Anterior cingulate cortex (tissue), 58 donors: ENCODE results near the gene EDIL3.
"Not testable (repeated sequence)": the region's sequence is repeated elsewhere in the genome, so short reads cannot be mapped to it uniquely, and the experiment has no call there.

Experiments
- DNase-seq, 58 donors: peaks; one replicate each; lab custom pipeline; 2025; lab: John Stamatoyannopoulos, UW

Gene EDIL3

GRCh38 chr5:84303315-84303714 lies 81.4 kb downstream of the EDIL3 start:
- DNase-seq: no peak

GRCh38 chr5:84301535-84301934 lies 83.1 kb downstream of the EDIL3 start:
- no peak for DNase-seq

DNA sequence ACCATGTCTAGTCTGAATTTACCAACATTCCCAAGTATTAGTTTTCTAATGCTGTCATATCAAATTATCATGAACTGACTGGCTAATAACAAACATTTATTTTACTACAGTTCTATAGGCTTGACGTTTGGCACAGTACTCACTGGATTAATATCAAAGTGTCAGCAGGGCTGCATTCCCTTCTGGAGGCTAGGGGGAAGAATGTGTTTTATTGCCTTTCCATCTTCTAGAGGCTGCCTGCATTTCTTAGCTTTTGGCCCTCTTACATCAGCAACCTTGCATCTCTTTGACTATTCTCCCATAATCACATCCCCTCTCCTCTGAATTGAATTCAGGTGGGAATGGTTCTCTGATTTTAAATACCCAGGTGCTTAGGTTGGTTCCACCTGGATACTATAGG lies 84.7 kb downstream of the EDIL3 start:
- DNase-seq: no peak

- no peak for DNase-seq
Observed at GRCh38 chr5:84298628-84299027, 86.1 kb downstream of the EDIL3 start.

- not testable (repeated sequence) for DNase-seq
Observed at GRCh38 chr5:84297641-84298040, 87.0 kb downstream of the EDIL3 start.

DNA sequence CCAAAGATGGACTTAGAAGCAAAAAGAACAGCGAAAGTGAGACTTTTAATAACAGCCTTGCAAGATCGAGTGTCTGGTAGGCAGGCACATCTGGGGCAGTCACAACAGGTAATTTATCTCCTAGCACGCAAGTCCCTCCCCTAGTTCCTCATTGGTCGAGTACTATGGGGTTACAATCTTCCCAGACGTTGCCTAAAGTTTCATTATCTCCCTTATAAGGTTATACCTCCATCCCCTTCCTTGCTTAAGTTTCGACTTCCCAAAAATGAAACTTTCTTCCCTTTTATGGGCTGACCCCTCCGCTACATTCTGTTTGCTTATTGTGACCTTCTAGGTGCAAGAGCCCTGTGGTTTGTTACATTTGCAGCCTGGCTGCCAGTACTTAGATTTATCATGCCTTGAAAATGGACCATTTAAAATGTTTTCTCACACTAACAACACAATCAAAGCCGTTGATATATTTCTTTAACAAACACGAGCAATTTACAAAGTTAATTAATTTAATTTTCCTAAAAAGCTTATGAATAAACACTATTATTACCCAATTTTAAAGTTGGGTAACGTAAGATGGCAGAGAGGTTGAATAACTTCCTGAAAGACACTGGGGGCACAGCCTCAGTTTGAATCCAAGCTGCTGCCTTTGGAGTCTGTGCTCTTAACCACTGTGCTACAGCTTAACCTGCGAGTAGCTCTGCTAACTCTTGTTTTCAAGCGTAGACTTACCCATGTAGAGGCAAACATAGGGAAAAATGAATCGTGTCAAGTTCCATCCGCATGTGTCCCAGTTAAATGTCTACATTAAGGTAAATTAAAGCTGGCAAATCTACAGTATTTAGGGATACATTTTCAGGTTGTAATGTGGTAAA lies 91.7 kb downstream of the EDIL3 start:
- DNase-seq: no peak

DNA sequence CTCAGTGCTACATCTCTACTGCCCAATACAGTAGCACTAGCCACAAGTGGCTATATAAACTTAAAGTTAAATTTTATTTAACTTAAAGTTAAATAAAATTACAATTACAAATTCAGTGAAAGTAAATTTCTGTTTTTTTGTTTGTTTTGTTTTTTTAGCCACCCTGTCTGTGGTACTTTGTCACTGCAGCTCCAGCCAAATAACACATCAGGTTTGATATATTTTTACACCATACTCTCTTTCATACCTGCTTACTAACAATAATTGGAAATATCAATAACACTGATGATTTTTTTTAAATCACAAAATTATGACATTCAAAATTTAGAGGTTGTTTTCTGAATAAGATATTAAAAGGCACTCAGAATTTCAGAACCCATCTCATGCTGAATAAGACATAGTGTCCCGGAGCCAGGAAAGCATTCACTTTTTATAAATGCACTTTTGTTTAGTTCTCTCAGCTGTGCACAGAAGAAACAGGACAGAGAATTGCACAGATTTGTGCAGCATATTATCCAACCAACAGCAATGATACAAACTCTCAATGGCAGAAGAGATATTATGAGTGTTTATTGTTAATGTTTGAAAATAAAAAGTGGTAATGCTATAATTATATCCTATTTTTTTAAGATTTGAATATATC lies 92.6 kb downstream of the EDIL3 start:
- peak in 6 of 58 donors; percentile 10 to 72 (median 26) for DNase-seq

DNA sequence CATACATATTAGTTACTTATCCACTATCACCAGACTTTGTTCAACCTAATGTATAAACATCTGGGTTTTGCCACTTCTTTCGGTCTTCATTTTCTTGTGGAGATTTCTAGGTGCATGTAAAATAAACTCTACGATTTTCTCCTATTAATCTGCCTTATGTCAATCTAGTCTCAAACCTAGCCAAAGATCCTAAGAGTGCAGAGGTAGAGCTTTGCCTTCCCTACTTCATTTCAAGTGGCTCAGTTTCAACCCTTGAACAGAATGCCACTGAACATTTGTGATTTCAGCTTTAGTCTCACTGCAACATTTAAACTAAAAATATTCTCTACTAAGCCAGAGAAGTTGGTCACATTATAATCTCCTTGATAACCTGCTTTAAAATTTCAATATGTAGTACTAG lies 94.0 kb downstream of the EDIL3 start:
- DNase-seq: no peak

DNA sequence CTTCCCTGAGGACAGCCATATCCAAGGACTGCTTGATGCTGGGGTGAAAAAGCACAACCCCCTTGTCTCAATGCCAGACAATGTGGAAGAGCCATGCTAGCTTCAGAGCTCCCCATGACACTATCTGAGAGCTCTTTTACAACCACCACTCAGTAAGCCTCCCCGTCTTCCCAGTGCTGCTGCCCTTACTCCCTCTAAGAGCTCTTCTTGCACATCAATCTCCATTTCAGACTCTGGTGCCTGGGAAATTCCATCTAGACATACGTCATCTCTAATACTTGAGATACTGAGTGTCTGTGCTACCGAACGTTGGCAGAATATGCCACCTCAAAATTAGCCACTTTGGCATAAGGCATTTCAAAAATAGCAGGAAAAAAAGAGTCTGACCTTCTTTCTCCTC lies 94.5 kb downstream of the EDIL3 start:
- peak in 3 of 58 donors; percentile 2 to 23 (median 16) for DNase-seq

- DNase-seq: no peak
Observed at GRCh38 chr5:84287951-84288350, 96.7 kb downstream of the EDIL3 start.

DNA sequence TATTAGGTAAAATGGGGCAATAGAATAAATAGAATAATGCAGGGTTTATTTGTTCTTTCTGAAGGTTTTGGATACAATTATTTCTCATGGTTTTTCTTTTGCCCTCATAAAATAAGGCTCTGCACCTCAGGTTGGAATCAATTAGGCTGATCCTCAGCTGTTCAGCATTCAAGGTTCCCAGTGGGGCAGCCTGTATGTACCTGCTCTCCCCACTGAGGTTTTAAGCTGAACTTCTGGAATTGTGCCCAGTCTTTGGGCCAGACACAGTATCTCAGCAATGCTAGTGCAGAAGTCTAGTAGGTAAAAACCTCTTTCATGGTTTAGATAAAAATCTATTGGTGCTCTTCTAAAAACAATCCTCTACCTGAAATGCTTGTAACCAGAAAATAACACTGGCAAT lies 98.0 kb downstream of the EDIL3 start:
- no peak for DNase-seq

DNA sequence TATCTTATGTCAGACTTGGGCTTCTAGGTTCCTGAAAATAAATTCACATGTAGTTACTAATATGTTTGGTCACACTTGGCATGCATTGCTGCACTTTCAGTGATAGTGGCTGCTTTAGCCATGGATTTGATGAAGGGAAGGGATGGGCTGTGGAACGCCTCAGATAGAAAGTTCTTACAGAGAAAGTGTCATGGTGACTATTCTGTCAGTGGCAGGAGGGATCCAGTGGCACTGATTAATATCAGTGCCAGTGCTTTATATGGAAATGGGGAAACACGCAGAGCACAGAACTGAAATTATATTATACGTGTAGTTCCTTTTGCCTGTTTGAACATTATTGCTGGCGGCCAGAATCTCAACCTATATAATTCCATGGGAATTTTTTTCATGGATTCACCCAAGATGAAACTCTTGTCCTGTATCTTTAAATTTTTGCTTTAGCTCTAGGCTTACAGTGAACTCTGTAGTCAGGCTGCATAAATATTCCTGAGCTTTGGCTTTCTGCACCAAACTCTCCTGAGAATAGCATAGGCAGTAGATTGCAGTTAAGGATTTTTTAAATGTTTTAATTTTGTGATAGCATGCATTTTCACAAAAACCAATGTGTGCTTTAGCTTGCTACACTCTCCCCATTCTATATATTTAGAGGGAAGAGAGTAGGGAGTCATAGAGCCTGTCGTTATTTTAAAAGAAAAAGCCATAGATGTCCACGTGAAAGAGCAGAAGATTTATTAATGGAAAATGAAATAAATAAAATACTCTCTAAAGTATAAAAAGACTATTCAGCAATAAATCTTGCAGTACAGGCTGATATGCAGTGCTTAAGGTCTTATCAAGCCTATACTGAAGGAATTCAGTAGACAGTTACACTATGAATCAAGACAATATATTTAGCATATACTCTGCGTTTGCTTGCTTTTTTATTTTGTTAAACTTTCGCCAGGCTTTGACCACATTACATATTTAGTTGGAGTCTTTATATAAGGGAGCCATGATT lies 98.7 kb downstream of the EDIL3 start:
- DNase-seq: peak in 1 of 58 donors; percentile 9

DNA sequence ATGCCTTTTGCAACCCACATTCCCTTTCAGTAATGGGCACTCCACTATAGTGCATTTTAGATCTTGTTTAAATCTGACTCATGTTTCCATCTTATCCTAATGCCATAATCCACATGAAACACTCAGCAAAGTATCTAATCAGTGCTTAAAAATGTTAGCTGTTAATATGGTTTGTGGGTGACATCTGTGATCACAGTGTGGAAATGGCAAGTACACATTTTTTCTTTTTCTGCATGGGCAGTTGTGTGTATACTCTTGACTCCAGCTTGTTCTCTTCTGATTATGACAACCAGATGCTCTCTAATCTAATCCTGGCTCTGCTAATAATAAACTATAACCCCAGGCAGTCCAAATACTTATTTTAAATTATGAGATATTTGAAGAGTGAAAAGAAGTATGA lies 103.3 kb downstream of the EDIL3 start:
- DNase-seq: no peak

GRCh38 chr5:84279234-84279633 lies 105.4 kb downstream of the EDIL3 start:
- DNase-seq: no peak

DNA sequence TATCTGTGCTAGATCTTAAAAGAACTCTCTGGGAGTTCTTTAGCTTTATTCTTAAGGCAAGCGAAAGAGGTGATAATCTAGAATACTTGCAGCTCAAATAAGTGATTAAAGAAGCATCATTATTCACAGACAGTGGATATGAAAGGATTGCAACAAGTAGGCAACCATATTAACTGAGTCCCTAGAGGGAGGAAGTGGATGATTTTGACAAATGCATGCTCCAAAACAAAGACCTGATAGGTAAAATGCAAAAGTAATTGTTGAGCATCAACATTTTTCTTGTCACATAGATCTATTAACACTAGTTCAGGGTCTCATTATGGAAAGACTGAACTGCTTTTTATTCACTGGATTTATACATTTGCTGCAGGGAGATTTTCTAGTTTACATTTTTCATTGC lies 109.1 kb downstream of the EDIL3 start:
- DNase-seq: no peak

DNA sequence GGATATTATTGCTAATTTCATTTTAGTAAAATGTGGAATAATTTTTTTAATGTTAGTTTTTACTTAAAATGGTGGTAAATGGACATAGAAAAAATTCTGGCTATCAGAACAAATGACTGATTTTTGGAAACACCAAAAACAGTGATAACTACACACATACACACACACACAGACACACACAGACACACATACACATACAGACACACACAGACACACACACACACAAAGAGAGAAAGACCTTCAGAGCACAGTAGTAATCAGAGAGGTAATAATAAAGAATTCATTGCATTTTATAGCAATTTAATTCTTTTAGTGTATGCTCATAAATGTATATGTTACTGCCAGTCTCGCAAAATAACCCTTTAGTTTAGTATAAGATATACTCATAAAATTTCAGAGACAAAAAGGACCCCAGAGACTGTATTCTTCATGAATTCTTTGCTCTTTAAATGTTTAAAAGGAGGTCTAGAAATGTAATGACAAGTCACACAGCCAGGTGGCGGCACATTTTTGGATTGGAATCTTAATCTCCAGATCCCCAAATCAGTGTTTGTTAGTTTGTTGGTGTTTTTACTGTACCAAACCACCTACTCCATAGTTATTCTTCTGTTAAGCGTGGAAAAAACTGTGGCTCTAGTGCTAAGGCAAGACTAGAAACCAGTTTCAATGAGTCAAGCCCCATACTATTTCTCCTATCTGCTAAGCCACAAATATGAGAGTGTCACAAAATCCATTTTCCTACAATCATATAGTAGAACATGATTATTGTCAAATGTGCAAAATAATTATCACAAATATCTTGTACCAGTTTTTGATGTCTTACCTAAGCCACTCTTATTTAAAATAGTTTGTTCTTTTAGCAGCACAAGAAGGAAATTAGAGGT lies 109.9 kb downstream of the EDIL3 start:
- DNase-seq: peak in 8 of 58 donors; percentile 7 to 38 (median 18)

DNA sequence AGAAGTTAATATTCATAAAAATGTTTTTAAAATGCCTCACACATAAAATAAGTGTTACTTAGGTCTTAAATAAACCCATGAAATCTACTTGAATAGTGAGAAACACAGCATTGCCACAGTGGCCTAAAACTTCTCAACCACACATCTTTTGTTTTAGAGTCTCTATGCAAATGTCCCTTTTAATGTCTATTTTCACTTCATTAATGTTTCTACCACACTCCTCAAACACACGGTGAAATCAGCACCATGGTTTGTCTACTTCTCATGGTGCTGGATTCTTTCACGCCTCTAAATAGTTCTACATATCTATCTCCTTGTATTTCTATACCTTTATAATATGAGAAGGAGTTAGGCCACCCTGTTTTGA lies 111.2 kb downstream of the EDIL3 start:
- DNase-seq: no peak

- DNase-seq: no peak
Observed at GRCh38 chr5:84272771-84273516, 111.7 kb downstream of the EDIL3 start.
